Stimulated activated CD4-positive, alpha-beta T cell treated with anti-CD3 and anti-CD28 coated beads, Interleukin-12 subunit alpha, Interleukin-12 subunit beta, amount 100 ng/mL, for 48 hours (primary cell): Measurements from ENCODE around the gene PPP6R3.

ENCODE experiments used
- DNase-seq, 3 donors: peaks; one replicate each; pipeline ENCODE4 v3.0.0-alpha.2; 2020; ENCODE audit warnings: low read depth in 2 of 3, low spot score in 1 of 3

Gene PPP6R3

GRCh38 chr11:68646832-68647231, 186.3 kb downstream of the PPP6R3 start:
- DNase-seq, result no peak

GRCh38 chr11:68649851-68650555, 189.5 kb downstream of the PPP6R3 start:
- DNase-seq, result no peak

- DNase-seq, result no peak
Observed at GRCh38 chr11:68650801-68651200, 190.2 kb downstream of the PPP6R3 start.

GRCh38 chr11:68651208-68651984, 190.8 kb downstream of the PPP6R3 start:
- DNase-seq, result no peak

GRCh38 chr11:68651985-68652682, 191.6 kb downstream of the PPP6R3 start:
- DNase-seq, result no peak

GRCh38 chr11:68652683-68653156, 192.2 kb downstream of the PPP6R3 start:
- no peak for DNase-seq

GRCh38 chr11:68653486-68654430, 193.2 kb downstream of the PPP6R3 start:
- DNase-seq, result no peak

- DNase-seq, result no peak
Observed at GRCh38 chr11:68654978-68655377, 194.4 kb downstream of the PPP6R3 start.

GRCh38 chr11:68655406-68655805, 194.9 kb downstream of the PPP6R3 start:
- no peak for DNase-seq

- no peak for DNase-seq
Observed at GRCh38 chr11:68655806-68656205, 195.3 kb downstream of the PPP6R3 start.

- DNase-seq, result no peak
Observed at GRCh38 chr11:68657021-68657780, 196.6 kb downstream of the PPP6R3 start.

- DNase-seq, result no peak
Observed at GRCh38 chr11:68658097-68658496, 197.5 kb downstream of the PPP6R3 start.

- DNase-seq, result no peak
Observed at GRCh38 chr11:68658661-68659060, 198.1 kb downstream of the PPP6R3 start.

GRCh38 chr11:68659158-68659921, 198.8 kb downstream of the PPP6R3 start:
- DNase-seq, result no peak

GRCh38 chr11:68660066-68660810, 199.7 kb downstream of the PPP6R3 start:
- DNase-seq, result no peak

- no peak for DNase-seq
Observed at GRCh38 chr11:68661014-68661413, 200.5 kb downstream of the PPP6R3 start.

- no peak for DNase-seq
Observed at GRCh38 chr11:68661697-68662603, 201.4 kb downstream of the PPP6R3 start.
